MM.1S (cell line): ENCODE measurements around the gene EVL.

ENCODE experiments used
- EZH2 ChIP-seq: fragments of 300-600 bp; sonication (generic); optimal IDR thresholded peaks from 2 replicates; pipeline ENCODE3; 2017; ENCODE audit warnings: low read depth, mild to moderate bottlenecking, antibody characterized with exemption, low read length, mixed read lengths
- EZH2phosphoT487 ChIP-seq: fragments of 300-600 bp; sonication (generic); IDR thresholded peaks from 2 replicates; pipeline ENCODE4 v1.6.1; 2018; ENCODE audit warnings: antibody characterized with exemption, low read length
- TF ChIP-seq, protein P1 (sequence below): fragments of 300-600 bp; sonication (generic); IDR thresholded peaks from 2 replicates; pipeline ENCODE4 v1.5.1; 2016; ENCODE audit warnings: antibody characterized with exemption, low read length, mixed read lengths

DNA sequence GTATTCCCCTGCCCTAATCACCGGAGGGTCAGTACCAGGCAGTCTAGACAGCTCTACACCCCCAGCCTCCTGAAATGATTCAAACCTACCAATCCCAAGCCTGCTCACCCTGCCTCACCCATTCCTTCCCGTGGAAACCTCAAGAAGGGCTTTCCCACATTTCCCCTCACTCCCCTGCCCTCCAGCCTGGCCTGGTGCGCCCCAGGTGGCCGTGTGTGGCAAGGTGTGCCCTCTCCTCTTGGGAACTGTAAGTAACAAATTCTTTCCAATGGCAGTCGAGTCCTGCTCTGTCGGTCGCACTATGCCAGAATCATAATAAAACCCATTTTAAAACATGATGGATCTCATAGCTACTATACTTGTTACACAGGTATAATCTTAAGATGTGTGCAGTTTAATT lies 108.1 kb downstream of the EVL start:
- TF ChIP-seq, protein P1, sequence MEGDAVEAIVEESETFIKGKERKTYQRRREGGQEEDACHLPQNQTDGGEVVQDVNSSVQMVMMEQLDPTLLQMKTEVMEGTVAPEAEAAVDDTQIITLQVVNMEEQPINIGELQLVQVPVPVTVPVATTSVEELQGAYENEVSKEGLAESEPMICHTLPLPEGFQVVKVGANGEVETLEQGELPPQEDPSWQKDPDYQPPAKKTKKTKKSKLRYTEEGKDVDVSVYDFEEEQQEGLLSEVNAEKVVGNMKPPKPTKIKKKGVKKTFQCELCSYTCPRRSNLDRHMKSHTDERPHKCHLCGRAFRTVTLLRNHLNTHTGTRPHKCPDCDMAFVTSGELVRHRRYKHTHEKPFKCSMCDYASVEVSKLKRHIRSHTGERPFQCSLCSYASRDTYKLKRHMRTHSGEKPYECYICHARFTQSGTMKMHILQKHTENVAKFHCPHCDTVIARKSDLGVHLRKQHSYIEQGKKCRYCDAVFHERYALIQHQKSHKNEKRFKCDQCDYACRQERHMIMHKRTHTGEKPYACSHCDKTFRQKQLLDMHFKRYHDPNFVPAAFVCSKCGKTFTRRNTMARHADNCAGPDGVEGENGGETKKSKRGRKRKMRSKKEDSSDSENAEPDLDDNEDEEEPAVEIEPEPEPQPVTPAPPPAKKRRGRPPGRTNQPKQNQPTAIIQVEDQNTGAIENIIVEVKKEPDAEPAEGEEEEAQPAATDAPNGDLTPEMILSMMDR = no peak
- TF ChIP-seq EZH2 (no peak), EZH2phosphoT487 (no peak)
